GM23338 (cell line): ENCODE measurements around the gene PDE2A. TPM values are rescaled to one million over a fixed set of nuclear protein-coding genes. Genes with fewer than 3 reads are reported as not detected.

Experiments
- CTCF ChIP-seq, 2 experiments: fragments of 200-600 bp in 1 of 2; sonication (generic) in 1 of 2; conservative IDR thresholded peaks; 2 replicates each; pipeline versions ENCODE4 v1.5.1 to v1.6.1; 2016 to 2017; ENCODE audit warnings: antibody characterized with exemption in 2 of 2, low read depth in 2 of 2, mild to moderate bottlenecking in 2 of 2, moderate library complexity in 1 of 2
- ETS1 ChIP-seq: IDR thresholded peaks from 2 replicates; pipeline ENCODE4 v1.6.1; 2016; ENCODE audit warnings: antibody characterized with exemption
- EZH2 ChIP-seq: fragments of 200-600 bp; sonication (generic); IDR thresholded peaks from one replicate; pipeline ENCODE4 v1.8.0; 2017; ENCODE audit warnings: antibody characterized with exemption, mild to moderate bottlenecking, low read depth; ENCODE audit not compliant: unreplicated experiment
- EZH2phosphoT487 ChIP-seq: fragments of 200-600 bp; sonication (generic); IDR thresholded peaks from one replicate; pipeline ENCODE4 v1.8.1; 2018; ENCODE audit warnings: antibody characterized with exemption; ENCODE audit not compliant: unreplicated experiment
- POLR2AphosphoS5 ChIP-seq: IDR thresholded peaks from 2 replicates; pipeline ENCODE4 v1.6.1; 2016; ENCODE audit warnings: antibody characterized with exemption, low read depth
- STAT1 ChIP-seq: IDR thresholded peaks from one replicate; pipeline ENCODE4 v1.6.1; 2016; ENCODE audit warnings: antibody characterized with exemption; ENCODE audit not compliant: unreplicated experiment
- ZNF331 ChIP-seq: fragments of 250-450 bp; sonication (Bioruptor Pico); IDR thresholded peaks from 2 replicates; pipeline ENCODE4 v1.5.0; 2020; ENCODE audit warnings: low read depth, mild to moderate bottlenecking, moderate library complexity
- ZNF462 ChIP-seq: fragments of 250-450 bp; sonication (Bioruptor Pico); IDR thresholded peaks from 2 replicates; pipeline ENCODE4 v1.5.0; 2020; ENCODE audit warnings: mild to moderate bottlenecking, moderate library complexity
- polyA plus RNA-seq: library from polyadenylated mRNA; unstranded; fragments of >200 nt; fragmentation: Nextera tagmentation; extraction: Ambion mirVana; gene quantifications from 2 replicates; pipeline ENCODE4 v1.2.1, GENCODE V29; 2016
- total RNA-seq: library from RNA; depleted of rRNA; stranded (reverse); fragments of >200 nt; shearing (Covaris generic); gene quantifications from 2 replicates; pipeline ENCODE4 v1.2.3, GENCODE V29; 2014

Gene PDE2A
- total and polyA plus RNA-seq, 2 experiments from 2014 or later = 4.3 to 16.2 TPM

GRCh38 chr11:72688929-72689328 lies 14.7 kb upstream of the PDE2A start (continued):
- no peak for TF ChIP-seq ZNF462 (CRISPR knock-in tag)
- no peak for TF ChIP-seq ZNF331 (CRISPR knock-in tag)
- no peak for TF ChIP-seq POLR2AphosphoS5
- no peak for TF ChIP-seq EZH2phosphoT487
- TF ChIP-seq STAT1 = no peak
- TF ChIP-seq ETS1 = no peak
- TF ChIP-seq CTCF (conservative IDR thresholded peaks at IDR 0.05; ENCODE audit: low read depth in 2 of 2) = no peak
- TF ChIP-seq EZH2 = no peak
